NCI-H82 treated with DMSO at 0.1 percent for 48 hours (cell line): ENCODE results near the gene FAM216B.

ENCODE experiments used
- DNase-seq: peaks from one replicate; lab custom pipeline; 2025; ENCODE audit not compliant: unreplicated experiment; lab: John Stamatoyannopoulos, UW

FAM216B gene

DNA sequence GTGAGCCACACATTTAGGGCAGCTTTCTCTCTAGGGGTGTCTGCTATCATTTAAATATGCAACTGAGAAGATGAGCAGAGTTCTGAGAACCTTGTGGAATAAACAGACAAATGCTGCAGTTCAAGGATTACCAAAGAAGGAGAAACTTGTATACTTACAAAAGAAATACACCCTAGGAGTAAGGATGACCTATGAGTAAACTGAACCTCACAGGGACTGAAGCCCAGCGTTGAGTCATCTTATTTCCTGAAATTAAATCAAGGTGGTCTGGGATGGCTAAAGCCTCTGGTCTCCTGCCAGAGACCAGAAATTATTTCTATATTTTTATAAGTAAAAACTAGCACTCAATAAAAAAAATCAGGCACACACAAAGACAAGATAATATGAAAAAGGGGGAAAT is 40.1 kb downstream of the FAM216B start:
- DNase-seq: no peak

DNA sequence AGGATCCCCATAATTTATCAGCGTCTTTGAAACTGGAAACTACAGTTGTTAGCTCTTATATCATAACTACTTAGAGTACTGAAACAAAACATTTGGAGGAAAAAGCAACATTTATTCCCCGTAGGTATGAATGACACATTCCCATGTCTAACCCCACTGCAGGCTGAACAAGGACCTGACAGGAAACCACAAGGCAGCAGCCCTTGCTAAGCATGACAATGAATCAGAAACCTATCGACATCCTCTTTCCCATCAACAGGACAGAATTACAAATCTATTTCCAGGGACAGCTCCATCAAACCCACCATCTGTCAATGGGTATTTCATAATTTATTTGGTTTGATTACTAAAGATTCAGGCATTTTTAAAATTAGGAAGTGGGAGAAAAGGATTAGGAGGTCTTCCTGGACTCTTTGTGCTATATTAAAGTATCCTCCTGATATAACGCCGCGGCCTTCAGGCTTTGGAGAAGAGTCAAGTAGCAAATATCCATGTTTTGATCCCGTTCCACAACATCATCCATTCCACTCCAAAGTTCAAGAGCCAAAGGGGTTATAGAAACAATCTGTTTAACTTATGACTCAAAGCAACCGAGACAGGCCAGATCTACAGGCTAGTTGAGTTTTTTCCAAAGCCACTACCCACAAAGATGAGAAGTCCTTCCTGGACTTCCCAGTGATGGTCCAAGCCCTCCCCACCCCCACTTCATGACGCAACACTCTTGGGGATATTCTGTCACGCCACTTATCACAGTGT is 51.1 kb downstream of the FAM216B start:
- no peak for DNase-seq

DNA sequence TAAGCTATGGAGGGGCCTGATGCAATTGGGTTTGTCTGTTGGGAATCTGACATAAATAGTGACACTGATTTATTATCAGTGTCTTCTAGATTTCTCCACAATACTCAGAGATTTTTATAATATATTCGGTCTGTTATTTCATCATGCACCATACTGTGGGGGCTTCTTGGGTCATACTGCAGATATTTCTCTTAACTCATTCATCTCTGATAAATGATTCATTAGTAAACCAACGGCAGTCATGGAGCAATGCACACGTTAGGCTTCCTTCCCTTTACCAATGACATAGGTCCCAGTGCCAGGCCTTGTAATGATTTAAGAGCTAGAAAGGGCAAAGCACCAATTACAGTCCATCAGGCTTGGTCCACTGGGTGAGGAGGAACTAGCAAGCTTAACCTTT is 53.6 kb downstream of the FAM216B start:
- no peak for DNase-seq

DNA sequence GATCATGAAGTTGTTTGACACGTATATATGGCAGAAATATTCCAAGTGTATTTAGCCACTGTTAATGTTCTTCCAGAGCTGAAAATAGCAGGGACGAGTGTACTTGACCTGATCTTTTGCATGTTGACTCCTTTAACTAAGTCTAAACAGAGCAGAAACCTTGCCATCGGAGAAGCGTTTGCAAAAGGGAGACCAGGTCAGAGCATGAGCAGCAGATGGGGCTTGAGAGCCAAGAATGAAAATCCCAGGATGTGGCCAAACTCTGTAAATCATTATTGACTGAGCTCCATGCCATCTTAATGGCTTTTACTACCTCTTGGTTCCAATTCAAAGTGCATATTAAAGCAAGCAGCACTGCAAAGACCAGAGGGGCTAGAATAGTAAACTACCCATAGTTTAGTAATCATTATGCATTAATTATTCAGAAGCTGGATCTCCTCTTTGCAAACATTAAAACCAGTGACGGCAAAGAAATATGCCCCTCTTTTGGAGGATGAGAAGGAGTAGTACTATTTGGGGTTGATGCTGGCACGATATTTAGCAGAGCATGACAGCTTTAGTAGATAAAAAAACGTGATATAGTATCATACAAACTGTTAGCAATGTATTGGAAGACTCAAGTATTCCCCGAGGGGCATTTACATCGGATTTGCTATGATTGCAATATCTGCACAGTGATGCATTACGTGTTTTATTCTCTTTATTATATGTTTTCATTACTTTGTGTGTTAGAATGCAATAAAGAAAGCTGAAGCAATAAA is 55.7 kb downstream of the FAM216B start:
- DNase-seq: peak; percentile 25
